ENCODE data around the gene GINS2. TPM values are rescaled to one million over a fixed set of nuclear protein-coding genes. Genes with fewer than 3 reads are reported as not detected.

Gene GINS2
- 0.81 TPM for total RNA-seq
- long read RNA-seq, partial matches to known transcripts = 0 of 2 reads
- long read RNA-seq, other reads (novel, unspliced or antisense) = 0 of 2 reads

GRCh38 chr16:85688586-85689284 is at the start of gene GINS2:
GINS2 (minus strand) TSS chr16:85688954; CDS start chr16:85688898, 56 bp downstream.
- ATAC-seq (ENCODE audit: poor library complexity) (peak; percentile 100), DNase-seq (peak; percentile 94)
- intact Hi-C loops (cut with DNase I) = no loop called here

- DNase-seq = no peak
- no peak for ATAC-seq (ENCODE audit: poor library complexity)
- intact Hi-C loops (cut with DNase I) = no loop called here
Observed at GRCh38 chr16:85736921-85737320, 48.2 kb upstream of the GINS2 start.

GRCh38 chr16:85735946-85736345 is 47.2 kb upstream of the GINS2 start:
- ATAC-seq (ENCODE audit: poor library complexity) (no peak), DNase-seq (no peak)
- intact Hi-C loops (cut with DNase I) = no loop called here

- intact Hi-C loops (cut with DNase I) = no loop called here
- ATAC-seq (ENCODE audit: poor library complexity) (no peak), DNase-seq (no peak)
Observed at GRCh38 chr16:85735225-85735635, 46.5 kb upstream of the GINS2 start.

- intact Hi-C loops (cut with DNase I) = no loop called here
- DNase-seq (no peak), ATAC-seq (ENCODE audit: poor library complexity) (no peak)
Observed at GRCh38 chr16:85734311-85735017, 45.7 kb upstream of the GINS2 start.

- ATAC-seq (ENCODE audit: poor library complexity) (peak; percentile 43), DNase-seq (no peak)
- intact Hi-C loops (cut with DNase I) = no loop called here
Observed at GRCh38 chr16:85733839-85734170, 45.1 kb upstream of the GINS2 start.

GRCh38 chr16:85733155-85733838 is 44.5 kb upstream of the GINS2 start:
- ATAC-seq (ENCODE audit: poor library complexity) (no peak), DNase-seq (peak; percentile 60)
- intact Hi-C loops (cut with DNase I) = no loop called here

GRCh38 chr16:85731179-85731578 is 42.4 kb upstream of the GINS2 start:
- DNase-seq = no peak

GRCh38 chr16:85730186-85730465 is 41.4 kb upstream of the GINS2 start:
- intact Hi-C loops (cut with DNase I) = no loop called here
- DNase-seq = no peak
- ATAC-seq (ENCODE audit: poor library complexity) = peak; percentile 28

More at GRCh38 chr16:85731179-85731578, 42.4 kb upstream of the GINS2 start:
- ATAC-seq (ENCODE audit: poor library complexity) = no peak
- intact Hi-C loops (cut with DNase I) = no loop called here

GRCh38 chr16:85729452-85730185 is 40.9 kb upstream of the GINS2 start:
- ATAC-seq (ENCODE audit: poor library complexity) (no peak), DNase-seq (no peak)
- intact Hi-C loops (cut with DNase I) = no loop called here

- intact Hi-C loops (cut with DNase I) = no loop called here
- ATAC-seq (ENCODE audit: poor library complexity) (no peak), DNase-seq (no peak)
Observed at GRCh38 chr16:85728879-85729278, 40.1 kb upstream of the GINS2 start.

GRCh38 chr16:85724936-85725335 is 36.2 kb upstream of the GINS2 start:
- no peak for ATAC-seq (ENCODE audit: poor library complexity)
- intact Hi-C loops (cut with DNase I) = no loop called here

GRCh38 chr16:85724126-85724879 is 35.5 kb upstream of the GINS2 start:
- DNase-seq = no peak
- intact Hi-C loops (cut with DNase I) = no loop called here
- no peak for ATAC-seq (ENCODE audit: poor library complexity)

More at GRCh38 chr16:85724936-85725335, 36.2 kb upstream of the GINS2 start:
- DNase-seq = no peak

GRCh38 chr16:85722128-85722893 is 33.6 kb upstream of the GINS2 start:
- intact Hi-C loops (cut with DNase I) = no loop called here
- DNase-seq = no peak
- no peak for ATAC-seq (ENCODE audit: poor library complexity)

GRCh38 chr16:85720302-85720637 is 31.5 kb upstream of the GINS2 start:
- ATAC-seq (ENCODE audit: poor library complexity) (peak; percentile 54), DNase-seq (no peak)
- intact Hi-C loops (cut with DNase I) = no loop called here

- ATAC-seq (ENCODE audit: poor library complexity) = no peak
- intact Hi-C loops (cut with DNase I) = loop anchor here (10.0 kb wide), 2 partner anchors 65 to 445 kb away; no protein-coding TSS in a partner anchor
- DNase-seq = no peak
Observed at GRCh38 chr16:85719605-85720301, 31.0 kb upstream of the GINS2 start.

- ATAC-seq (ENCODE audit: poor library complexity) = peak; percentile 26
- intact Hi-C loops (cut with DNase I) = loop anchor here (10.0 kb wide), 2 partner anchors 64 to 444 kb away; no protein-coding TSS in a partner anchor
- no peak for DNase-seq
Observed at GRCh38 chr16:85718682-85719081, 29.9 kb upstream of the GINS2 start.

Measured in Right ventricle myocardium superior (tissue), 1 donor.